Measurements from ENCODE around the gene CASP7. TPM values are rescaled to one million over a fixed set of nuclear protein-coding genes. Genes with fewer than 3 reads are reported as not detected.

CASP7 gene
- total and polyA plus RNA-seq, 2 of the 8 experiments (the other 6 are each of a cell fraction or from before 2014, with no cell fraction given) = 2.3 to 4.1 TPM

- CTCF ChIA-PET (ENCODE audit: partially characterized antibody) = interaction anchor here (0.6 to 1.5 kb wide), 4 partner anchors 9 to 558 kb away, joined by 3 to 6 read pairs (median 3); no protein-coding TSS in a partner anchor
- no peak for FAIRE-seq
- POLR2A ChIA-PET (ENCODE audit: partially characterized antibody) = no interaction called here
These were observed 18.4 kb upstream of the CASP7 start for GRCh38 chr10:113661332-113661731.

More at GRCh38 chr10:113661332-113661731, 18.4 kb upstream of the CASP7 start:
- peaks cover 0 to 1% of the 10 kb centered on the region in 2 experiments for H4K20me1 ChIP-seq (replicated peaks in 1 of 2; ENCODE audit: control insufficient read depth in 1 of 2, insufficient read depth in 2 of 2, low read length in 2 of 2)
- H3K23ac ChIP-seq (ENCODE audit: insufficient read length) = no peak overlapping the region
- no peak overlapping the region for H4K91ac ChIP-seq (replicated peaks; ENCODE audit: insufficient read length, low read length)
- no peak overlapping the region for H4K8ac ChIP-seq (ENCODE audit: extremely low read depth, insufficient read depth, low read length)
- H3K4ac ChIP-seq (replicated peaks; ENCODE audit: insufficient read length, low read depth, low read length) = no peak overlapping the region
- no peak overlapping the region for H2BK15ac ChIP-seq (ENCODE audit: low read length)
- H3K23me2 ChIP-seq (ENCODE audit: low read depth, low read length) = no peaks in the 10 kb centered on the region
- H2BK5ac ChIP-seq (ENCODE audit: low read depth, low read length) = no peak overlapping the region
- TF ChIP-seq PHF8 (conservative IDR thresholded peaks at IDR 0.05; ENCODE audit: low read depth, low read length) (no peak), KDM5A (IDR thresholded peaks at IDR 0.05; ENCODE audit: low read length) (no peak), SP2 (IDR thresholded peaks at IDR 0.05; ENCODE audit: low read length) (no peak), TEAD4 (IDR thresholded peaks at IDR 0.05; ENCODE audit: low read depth, low read length) (no peak), EGR1 (IDR thresholded peaks at IDR 0.05; ENCODE audit: borderline replicate concordance, low read depth, low read length) (no peak)
- no peak overlapping the region for H3K4me3 ChIP-seq (ENCODE audit: extremely low read depth in 1 of 4, insufficient read depth in 2 of 4, low read depth in 3 of 4, low read length in 4 of 4)
- H3K9ac ChIP-seq (replicated peaks in 1 of 4; ENCODE audit: extremely low read depth in 1 of 4, low read depth in 3 of 4, low read length in 3 of 4) = no peak overlapping the region
- no peak overlapping the region for H2AK5ac ChIP-seq (ENCODE audit: low read depth, low read length)
- H2AFZ ChIP-seq (ENCODE audit: low read length) = no peak overlapping the region
- no peaks in the 10 kb centered on the region for H3K79me1 ChIP-seq (ENCODE audit: low read depth, low read length)
- DNase-seq (ENCODE audit: low read depth in 1 of 2, low spot score in 2 of 2) = no peak
- no peaks in the 10 kb centered on the region for H3K27me3 ChIP-seq (replicated peaks in 1 of 4; ENCODE audit: control insufficient read depth in 3 of 4, extremely low read depth in 1 of 4, insufficient read depth in 3 of 4, low read length in 3 of 4)
- no peak overlapping the region for H2BK12ac ChIP-seq (ENCODE audit: low read depth, low read length)
- H3K56ac ChIP-seq (replicated peaks; ENCODE audit: insufficient read length, low read depth, low read length) = no peak overlapping the region
- no peaks in the 10 kb centered on the region for H3K79me2 ChIP-seq (ENCODE audit: control insufficient read depth in 1 of 2, insufficient read depth in 2 of 2, low read length in 2 of 2)
- H2BK20ac ChIP-seq (ENCODE audit: low read length) = no peak overlapping the region
- H4K5ac ChIP-seq (ENCODE audit: insufficient read length, low read depth, low read length) = no peak overlapping the region
- H3K27ac ChIP-seq (ENCODE audit: low read depth, low read length) = no peak overlapping the region
- H3K18ac ChIP-seq (ENCODE audit: extremely low read depth, low read length) = no peak overlapping the region
- no peaks in the 10 kb centered on the region for H3K9me3 ChIP-seq (ENCODE audit: insufficient read depth in 2 of 2, low read depth in 1 of 2, low read length in 1 of 2)
- no peak overlapping the region for H2BK120ac ChIP-seq (replicated peaks; ENCODE audit: low read depth, low read length)
- 92% methylated on average over 2 of the region's 2 CpGs; no CpG with 5 or more reads in 1 of the 2 experiments for WGBS, 2 experiments (ENCODE audit: extremely low coverage in 1 of 2, insufficient coverage in 1 of 2, insufficient read length in 1 of 2, insufficient replicate concordance in 2 of 2, low coverage in 1 of 2, low lambda C conversion rate in 2 of 2, missing lambda C conversion rate in 1 of 2)
- no peak overlapping the region for H3K14ac ChIP-seq (ENCODE audit: insufficient read length)
- H3K36me3 ChIP-seq (ENCODE audit: control insufficient read depth in 2 of 4, insufficient read depth in 4 of 4, low read length in 3 of 4) = no peaks in the 10 kb centered on the region
- no peaks in the 10 kb centered on the region; a peak in 1 of 7 replicates for H3K4me1 ChIP-seq (replicated peaks in 1 of 4; ENCODE audit: control insufficient read depth in 3 of 4, insufficient read depth in 4 of 4, low read length in 3 of 4)
- no peak overlapping the region for H3K4me2 ChIP-seq (ENCODE audit: insufficient read depth in 1 of 2, low read depth in 2 of 2, low read length in 2 of 2)
